DND-41 (cell line): ENCODE results near the gene TCERG1L.

Experiments used
- ATAC-seq: fragments of 200-7000 bp; cut with Tn5 transposase; 3 replicates; pipeline ENCODE4 v1.9.1; 2021; ENCODE audit warnings: low read depth; ENCODE audit not compliant: insufficient read depth
- DNase-seq: peaks from one replicate; pipeline ENCODE4 v3.0.0-alpha.2; 2020
- H2AFZ ChIP-seq: 2 replicates; pipeline ENCODE4 v1.6.0; 2012; ENCODE audit warnings: low read depth, low read length
- H3K27ac ChIP-seq: 2 replicates; pipeline ENCODE4 v1.5.1; 2012; ENCODE audit warnings: low read length, inconsistent platforms
- H3K27me3 ChIP-seq: fragments of 200-600 bp; sonication (generic); 2 replicates; pipeline ENCODE4 v1.6.0; 2012; ENCODE audit warnings: low read length, mild to moderate bottlenecking, inconsistent platforms; ENCODE audit not compliant: insufficient read depth, poor library complexity
- H3K36me3 ChIP-seq: 2 replicates; pipeline ENCODE4 v1.5.1; 2012; ENCODE audit warnings: low read length, inconsistent platforms; ENCODE audit not compliant: insufficient read depth
- H3K4me1 ChIP-seq: 2 replicates; pipeline ENCODE4 v1.5.1; 2012; ENCODE audit warnings: mild to moderate bottlenecking, low read length; ENCODE audit not compliant: insufficient read depth
- H3K4me2 ChIP-seq: 2 replicates; pipeline ENCODE4 v1.6.0; 2012; ENCODE audit warnings: mild to moderate bottlenecking, moderate library complexity, low read length, inconsistent platforms; ENCODE audit not compliant: insufficient read depth
- H3K4me3 ChIP-seq, 2 experiments: fragments of 200-600 bp in 1 of 2; shearing (Covaris generic) in 1 of 2; 2 replicates each; pipeline ENCODE4 v1.5.1; 2012 to 2016; ENCODE audit warnings: inconsistent platforms in 2 of 2, low read length in 2 of 2, mild to moderate bottlenecking in 2 of 2, low read depth in 1 of 2, moderate library complexity in 1 of 2
- H3K79me2 ChIP-seq: 2 replicates; pipeline ENCODE4 v1.6.0; 2012; ENCODE audit warnings: low read length, inconsistent platforms; ENCODE audit not compliant: insufficient read depth
- H3K9ac ChIP-seq: 2 replicates; pipeline ENCODE4 v1.6.0; 2012; ENCODE audit warnings: low read depth, mild to moderate bottlenecking, inconsistent platforms, low read length, moderate library complexity
- H3K9me3 ChIP-seq: 2 replicates; pipeline ENCODE4 v1.5.1; 2012; ENCODE audit warnings: low read length, moderate library complexity, mild to moderate bottlenecking, inconsistent platforms; ENCODE audit not compliant: insufficient read depth, severe bottlenecking
- H4K20me1 ChIP-seq: 2 replicates; pipeline ENCODE4 v1.6.0; 2012; ENCODE audit warnings: low read length; ENCODE audit not compliant: insufficient read depth
- CTCF ChIP-seq: IDR thresholded peaks from 2 replicates; pipeline ENCODE4 v1.5.1; 2012; ENCODE audit warnings: borderline replicate concordance, low read length, moderate library complexity, mild to moderate bottlenecking; ENCODE audit not compliant: poor library complexity, severe bottlenecking; ENCODE audit errors: extremely low read depth
- EZH2 ChIP-seq: IDR thresholded peaks from 3 replicates; pipeline ENCODE4 v1.6.1; 2012; ENCODE audit warnings: borderline replicate concordance, low read depth, mild to moderate bottlenecking, moderate library complexity, low read length, inconsistent platforms; ENCODE audit not compliant: severe bottlenecking

Gene TCERG1L

GRCh38 chr10:131264110-131264788 lies 47.3 kb downstream of the TCERG1L start:
- no peak overlapping the region for H3K4me3 ChIP-seq
- ATAC-seq (no peak), DNase-seq (no peak)
- H3K4me1 ChIP-seq = no peaks in the 10 kb centered on the region
- no peaks in the 10 kb centered on the region for H3K79me2 ChIP-seq
- TF ChIP-seq EZH2 (no peak), CTCF (no peak)
- no peak overlapping the region for H3K9ac ChIP-seq
- H3K36me3 ChIP-seq = no peaks in the 10 kb centered on the region
- no peak overlapping the region for H3K27ac ChIP-seq
- no peaks in the 10 kb centered on the region for H3K9me3 ChIP-seq
- H4K20me1 ChIP-seq = no peaks in the 10 kb centered on the region
- no peaks in the 10 kb centered on the region for H3K27me3 ChIP-seq
- H2AFZ ChIP-seq = no peak overlapping the region
- H3K4me2 ChIP-seq = no peak overlapping the region

DNA sequence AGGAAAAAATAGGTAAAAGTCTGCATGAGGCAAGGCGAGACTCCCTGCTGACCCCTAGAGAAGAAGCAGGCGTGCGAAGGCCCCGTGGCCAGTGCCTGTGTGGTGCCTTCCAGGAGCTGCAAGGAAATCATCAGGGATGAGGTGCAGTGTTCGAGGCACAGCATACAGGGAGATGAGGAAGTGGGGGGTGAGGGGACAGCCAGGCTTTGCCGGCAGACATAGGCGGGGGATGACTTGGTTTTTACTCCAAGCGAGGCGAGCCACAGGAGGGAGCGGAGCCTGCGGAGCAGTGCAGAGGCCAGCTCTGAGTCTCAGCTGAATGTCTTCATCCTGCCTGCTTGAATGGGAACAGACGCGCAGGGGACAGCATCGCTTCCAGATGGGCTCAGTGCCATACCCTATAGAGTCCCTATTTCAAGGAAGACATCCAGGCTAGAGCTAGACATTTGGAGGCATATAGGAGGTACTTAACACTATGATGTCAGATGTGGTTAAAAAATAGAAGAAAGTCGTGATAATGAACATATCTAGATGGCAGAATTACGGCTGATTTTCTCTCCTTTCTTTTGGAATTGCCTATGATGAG lies 49.5 kb downstream of the TCERG1L start:
- TF ChIP-seq CTCF (no peak), EZH2 (no peak)
- no peaks in the 10 kb centered on the region for H3K36me3 ChIP-seq
- H3K4me2 ChIP-seq = no peak overlapping the region
- DNase-seq (no peak), ATAC-seq (no peak)
- H3K9me3 ChIP-seq = no peaks in the 10 kb centered on the region
- H3K4me1 ChIP-seq = no peaks in the 10 kb centered on the region
- H3K27ac ChIP-seq = no peak overlapping the region
- H2AFZ ChIP-seq = no peak overlapping the region
- no peak overlapping the region for H3K4me3 ChIP-seq
- H3K27me3 ChIP-seq = no peaks in the 10 kb centered on the region
- H3K9ac ChIP-seq = no peak overlapping the region
- H3K79me2 ChIP-seq = no peaks in the 10 kb centered on the region
- no peaks in the 10 kb centered on the region for H4K20me1 ChIP-seq

- DNase-seq = no peak
- Histone ChIP-seq H3K36me3 (no peaks in the 10 kb centered on the region), H3K27me3 (no peaks in the 10 kb centered on the region), H4K20me1 (no peaks in the 10 kb centered on the region), H3K9me3 (no peaks in the 10 kb centered on the region), H2AFZ (no peak overlapping the region), H3K27ac (no peak overlapping the region), H3K4me1 (no peaks in the 10 kb centered on the region), H3K4me3 (no peak overlapping the region), H3K79me2 (no peaks in the 10 kb centered on the region), H3K4me2 (no peak overlapping the region), H3K9ac (no peak overlapping the region)
- ATAC-seq = no peak
- TF ChIP-seq CTCF (no peak), EZH2 (no peak)
Measured at GRCh38 chr10:131260452-131261211, 50.9 kb downstream of the TCERG1L start.
